Sigmoid colon (tissue), 7 donors: Measurements from ENCODE around the gene OMG. TPM values are rescaled to one million over a fixed set of nuclear protein-coding genes. Genes with fewer than 3 reads are reported as not detected.
"Not testable (repeated sequence)": the region's sequence is repeated elsewhere in the genome, so short reads cannot be mapped to it uniquely, and the experiment has no call there.

Experiments used
- DNase-seq: peaks from one replicate; pipeline ENCODE4 v3.0.0-alpha.2; 2019
- H3K27ac ChIP-seq, 4 donors: fragments of 200-600 bp; sonication (generic); one replicate each; pipeline ENCODE4 v1.5.1; 2016 to 2019; ENCODE audit warnings: mild to moderate bottlenecking in 1 of 4
- H3K27me3 ChIP-seq, 3 donors: fragments of 200-600 bp; sonication (generic); one replicate each; pipeline ENCODE4 v1.5.1; 2019; ENCODE audit warnings: mild to moderate bottlenecking in 1 of 3
- H3K36me3 ChIP-seq, 4 donors: fragments of 200-600 bp; sonication (generic); one replicate each; pipeline ENCODE4 v1.5.1; 2016 to 2019
- H3K4me1 ChIP-seq, 4 donors: fragments of 200-600 bp; sonication (generic); one replicate each; pipeline ENCODE4 v1.5.1; 2017 to 2019
- H3K4me3 ChIP-seq, 4 donors: fragments of 200-600 bp; sonication (generic); one replicate each; pipeline ENCODE4 v1.5.1; 2017 to 2019; ENCODE audit warnings: mild to moderate bottlenecking in 2 of 4, moderate library complexity in 1 of 4
- H3K9me3 ChIP-seq, 4 donors: fragments of 200-600 bp in 3 of 4; sonication (generic) in 3 of 4; one replicate each; pipeline versions ENCODE4 v1.5.1 to v1.6.1; 2013 to 2019
- EP300 ChIP-seq, 4 donors: sonication (generic); formaldehyde crosslinking; IDR thresholded peaks; one replicate each; pipeline ENCODE4 v1.6.1; 2017; ENCODE audit warnings: antibody characterized with exemption in 4 of 4
- POLR2A ChIP-seq, 2 donors: fragments of 450-650 bp; IDR thresholded peaks; one replicate each; pipeline ENCODE4 v1.6.1; 2016; ENCODE audit warnings: antibody characterized with exemption in 2 of 2, mild to moderate bottlenecking in 2 of 2, moderate library complexity in 2 of 2
- POLR2AphosphoS5 ChIP-seq, 4 donors: sonication (generic); formaldehyde crosslinking; IDR thresholded peaks; one replicate each; pipeline ENCODE4 v1.6.1; 2017; ENCODE audit warnings: antibody characterized with exemption in 4 of 4
- WGBS, 2 donors: extraction: QIAGEN DNeasy Blood & Tissue Kit; methylation state at CpG; one replicate each; pipeline ENCODE4 v1.1.7; 2013; 5-methylcytosine and 5-hydroxymethylcytosine counted together
- intact Hi-C: fragments of 100-400 bp; cut with DNase I; formaldehyde crosslinking; loops from one replicate; pipeline ENCODE4 v1.15.1; 2023
- polyA plus RNA-seq, 3 donors: library from polyadenylated mRNA; stranded (reverse); fragments of 200-250 nt; gene quantifications; one replicate each; pipeline ENCODE4 v1.2.3, GENCODE V29; 2013
- total RNA-seq, 4 donors: library from RNA; depleted of rRNA; stranded (reverse); fragments of >200 nt; gene quantifications; one replicate each; pipeline ENCODE4 v1.1.0, GENCODE V29; 2016
- TF ChIP-seq, protein P1 (sequence below), 4 experiments: fragments of 450-650 bp in 3 of 4; fragments of 200-600 bp in 1 of 4; IDR thresholded peaks; one replicate each; pipeline ENCODE4 v1.5.1; 2016 to 2019; ENCODE audit warnings: antibody characterized with exemption in 4 of 4, mild to moderate bottlenecking in 3 of 4, moderate library complexity in 2 of 4
- donor health status: healthy with polysubstance abuse.
- donor health status: Bipolar disorder and iron deficiency.
- donor health status: healthy.

The OMG gene
- total and polyA plus RNA-seq, 7 donors = 0.64 to 5.4 (median 1.9) TPM; not detected in 3

DNA sequence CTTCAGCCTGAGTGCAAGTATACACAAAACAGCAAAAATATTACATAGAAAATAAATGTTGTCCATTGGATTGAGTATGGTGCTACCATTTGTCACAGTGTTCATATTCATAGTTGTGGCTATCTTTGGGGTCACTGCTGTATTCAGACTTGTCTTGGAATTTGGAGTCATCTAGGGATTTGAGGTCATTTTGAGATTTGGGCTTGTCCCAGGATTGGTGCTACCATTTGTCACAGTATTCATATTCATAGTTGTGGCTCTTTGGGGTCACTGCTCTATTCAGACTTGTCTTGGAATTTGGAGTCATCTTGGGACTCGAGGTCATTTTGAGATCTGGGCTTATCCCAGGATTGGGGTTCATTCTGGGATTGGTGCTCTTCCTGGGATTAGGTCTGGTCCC, 24.8 kb downstream of the OMG start:
- DNase-seq = no peak
- TF ChIP-seq, protein P1, sequence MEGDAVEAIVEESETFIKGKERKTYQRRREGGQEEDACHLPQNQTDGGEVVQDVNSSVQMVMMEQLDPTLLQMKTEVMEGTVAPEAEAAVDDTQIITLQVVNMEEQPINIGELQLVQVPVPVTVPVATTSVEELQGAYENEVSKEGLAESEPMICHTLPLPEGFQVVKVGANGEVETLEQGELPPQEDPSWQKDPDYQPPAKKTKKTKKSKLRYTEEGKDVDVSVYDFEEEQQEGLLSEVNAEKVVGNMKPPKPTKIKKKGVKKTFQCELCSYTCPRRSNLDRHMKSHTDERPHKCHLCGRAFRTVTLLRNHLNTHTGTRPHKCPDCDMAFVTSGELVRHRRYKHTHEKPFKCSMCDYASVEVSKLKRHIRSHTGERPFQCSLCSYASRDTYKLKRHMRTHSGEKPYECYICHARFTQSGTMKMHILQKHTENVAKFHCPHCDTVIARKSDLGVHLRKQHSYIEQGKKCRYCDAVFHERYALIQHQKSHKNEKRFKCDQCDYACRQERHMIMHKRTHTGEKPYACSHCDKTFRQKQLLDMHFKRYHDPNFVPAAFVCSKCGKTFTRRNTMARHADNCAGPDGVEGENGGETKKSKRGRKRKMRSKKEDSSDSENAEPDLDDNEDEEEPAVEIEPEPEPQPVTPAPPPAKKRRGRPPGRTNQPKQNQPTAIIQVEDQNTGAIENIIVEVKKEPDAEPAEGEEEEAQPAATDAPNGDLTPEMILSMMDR (IDR thresholded peaks at IDR 0.05) = no peak
- TF ChIP-seq POLR2A (IDR thresholded peaks at IDR 0.05) (no peak), POLR2AphosphoS5 (IDR thresholded peaks at IDR 0.05) (no peak), EP300 (IDR thresholded peaks at IDR 0.05) (no peak)
- Histone ChIP-seq H3K27me3 (no peaks in the 10 kb centered on the region), H3K36me3 (peaks cover 0 to 20% (median 2%) of the 10 kb centered on the region in 4 donors), H3K4me1 (peaks cover 0 to 37% (median 17%) of the 10 kb centered on the region in 4 donors), H3K9me3 (no peaks in the 10 kb centered on the region), H3K27ac (no peak overlapping the region), H3K4me3 (no peak overlapping the region)
- intact Hi-C loops = no loop called here
- WGBS, 2 donors = 90 to 96% methylated on average over 1 of the region's 1 CpG

DNA sequence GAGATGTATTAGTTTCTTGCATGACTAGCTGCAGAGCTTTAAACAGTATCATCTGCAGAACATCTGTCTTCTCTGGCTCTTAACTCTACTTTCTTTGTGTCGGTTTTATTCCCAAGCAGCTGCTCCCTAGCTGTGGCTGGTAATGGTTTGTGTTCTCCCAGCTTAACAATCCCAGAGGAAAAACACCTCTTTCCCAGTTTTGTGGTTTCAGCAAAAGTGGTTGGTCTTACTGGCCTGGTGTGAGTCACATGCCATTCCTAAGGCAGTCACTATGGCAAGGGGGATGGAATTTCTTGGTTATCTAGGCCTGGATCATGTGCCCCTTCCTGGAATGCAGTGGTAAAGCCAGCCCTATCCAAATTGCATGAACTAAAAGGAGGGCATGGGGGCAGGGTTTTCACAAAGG, 27.5 kb downstream of the OMG start:
- 60 to 78% methylated on average over 1 of the region's 1 CpG for WGBS, 2 donors
- intact Hi-C loops = no loop called here
- Histone ChIP-seq H3K4me1 (peaks cover 0 to 37% (median 17%) of the 10 kb centered on the region in 4 donors), H3K36me3 (peaks cover 0 to 25% (median 0%) of the 10 kb centered on the region in 4 donors), H3K27ac (peak overlapping the region in 2 of 4 donors; percentile 11 to 49), H3K4me3 (no peak overlapping the region), H3K9me3 (no peaks in the 10 kb centered on the region), H3K27me3 (no peaks in the 10 kb centered on the region)
- no peak for DNase-seq
- TF ChIP-seq POLR2AphosphoS5 (IDR thresholded peaks at IDR 0.05) (peak in 1 of 4 donors; percentile 15), EP300 (IDR thresholded peaks at IDR 0.05) (no peak)
- TF ChIP-seq, protein P1 (IDR thresholded peaks at IDR 0.05) = no peak

DNA sequence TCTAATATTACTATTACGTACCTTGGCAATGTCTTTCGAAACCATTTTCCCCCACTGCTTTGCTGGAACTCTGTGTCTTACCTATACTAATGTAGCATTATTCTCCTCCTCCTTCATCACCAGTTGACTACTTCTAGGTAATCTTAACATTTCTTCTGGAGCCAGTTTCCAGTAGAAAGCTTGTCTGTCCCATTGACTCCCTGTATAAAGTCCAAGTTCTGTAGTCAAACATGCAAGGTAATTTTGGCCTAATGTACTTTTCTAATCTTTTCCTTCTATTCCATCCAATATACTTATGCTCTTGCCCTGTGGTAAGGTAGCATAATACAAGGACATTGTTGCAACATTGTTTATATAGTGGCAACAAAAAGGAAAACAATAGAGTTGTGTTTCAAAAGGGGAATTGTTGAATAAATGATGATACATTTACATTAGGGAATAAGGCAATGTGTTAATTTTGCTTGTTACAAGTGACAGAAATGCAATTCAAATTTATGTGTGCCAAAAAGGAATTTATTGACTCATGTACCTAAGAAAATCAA, 27.9 kb downstream of the OMG start:
- Histone ChIP-seq H3K27me3 (no peaks in the 10 kb centered on the region), H3K9me3 (no peaks in the 10 kb centered on the region), H3K36me3 (peaks cover 0 to 25% (median 0%) of the 10 kb centered on the region in 4 donors), H3K27ac (peak overlapping the region in 2 of 4 donors; percentile 24 to 49), H3K4me1 (peaks cover 0 to 32% (median 17%) of the 10 kb centered on the region in 4 donors), H3K4me3 (no peak overlapping the region)
- intact Hi-C loops = no loop called here
- WGBS, 2 donors = 97 to 99% methylated on average over 2 of the region's 2 CpGs
- TF ChIP-seq, protein P1 (IDR thresholded peaks at IDR 0.05) = no peak
- TF ChIP-seq EP300 (IDR thresholded peaks at IDR 0.05) (no peak), POLR2AphosphoS5 (IDR thresholded peaks at IDR 0.05) (no peak)
- DNase-seq = no peak

DNA sequence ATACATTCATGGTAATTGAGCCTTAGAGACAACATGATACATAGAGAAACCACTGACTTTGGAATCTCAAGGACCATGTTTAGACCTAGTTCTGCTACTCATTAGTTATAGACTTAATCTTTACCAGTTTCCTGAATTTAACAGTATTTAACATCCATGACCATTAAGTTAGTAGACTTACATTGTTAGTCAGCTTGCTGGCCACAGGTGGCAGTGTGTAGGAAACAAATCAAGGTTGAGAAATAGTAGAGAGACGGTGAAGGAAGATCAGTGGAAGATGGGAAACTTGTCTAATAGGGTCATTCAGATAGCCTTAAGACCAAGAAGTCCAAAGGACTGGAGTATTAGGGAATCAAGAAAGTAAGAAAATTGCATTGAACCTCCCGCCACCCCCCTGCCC, 31.0 kb downstream of the OMG start:
- 83 to 90% methylated on average over 2 of the region's 2 CpGs for WGBS, 2 donors
- Histone ChIP-seq H3K27ac (no peak overlapping the region), H3K4me1 (peaks cover 0 to 20% (median 11%) of the 10 kb centered on the region in 4 donors), H3K4me3 (no peak overlapping the region), H3K9me3 (no peaks in the 10 kb centered on the region), H3K27me3 (no peaks in the 10 kb centered on the region), H3K36me3 (peaks cover 0 to 38% (median 4%) of the 10 kb centered on the region in 4 donors)
- DNase-seq = no peak
- intact Hi-C loops = no loop called here
- TF ChIP-seq POLR2AphosphoS5 (IDR thresholded peaks at IDR 0.05) (no peak), EP300 (IDR thresholded peaks at IDR 0.05) (no peak), POLR2A (IDR thresholded peaks at IDR 0.05) (no peak)
- TF ChIP-seq, protein P1 (IDR thresholded peaks at IDR 0.05) = no peak

DNA sequence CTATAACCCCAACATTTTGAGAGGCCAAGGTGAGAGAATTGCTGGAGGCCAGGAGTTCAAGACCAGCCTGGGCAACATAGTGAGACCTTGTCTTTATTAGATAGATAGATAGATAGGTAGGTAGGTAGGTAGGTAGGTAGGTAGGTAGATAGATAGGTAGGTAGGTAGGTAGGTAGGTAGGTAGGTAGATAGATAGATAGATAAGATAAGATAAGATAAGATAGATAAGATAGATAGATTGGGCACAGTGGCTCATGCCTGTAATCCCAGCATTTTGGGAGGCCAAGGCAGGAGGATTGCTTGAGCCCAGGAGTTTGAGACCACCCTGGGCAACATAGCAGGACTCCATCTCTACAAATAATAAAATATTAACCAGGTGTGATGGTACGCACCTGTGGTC, 34.1 kb downstream of the OMG start:
- intact Hi-C loops, H3K4me1 ChIP-seq, H3K27ac ChIP-seq, H3K9me3 ChIP-seq, H3K27me3 ChIP-seq, H3K4me3 ChIP-seq, DNase-seq: not testable (repeated sequence)
- 98% methylated on average over 1 of the region's 1 CpG for WGBS, 2 donors
- peaks cover 0 to 52% (median 9%) of the 10 kb centered on the region in 4 donors for H3K36me3 ChIP-seq
